ENCODE measurements around the gene ADAM22.

Gene ADAM22

DNA sequence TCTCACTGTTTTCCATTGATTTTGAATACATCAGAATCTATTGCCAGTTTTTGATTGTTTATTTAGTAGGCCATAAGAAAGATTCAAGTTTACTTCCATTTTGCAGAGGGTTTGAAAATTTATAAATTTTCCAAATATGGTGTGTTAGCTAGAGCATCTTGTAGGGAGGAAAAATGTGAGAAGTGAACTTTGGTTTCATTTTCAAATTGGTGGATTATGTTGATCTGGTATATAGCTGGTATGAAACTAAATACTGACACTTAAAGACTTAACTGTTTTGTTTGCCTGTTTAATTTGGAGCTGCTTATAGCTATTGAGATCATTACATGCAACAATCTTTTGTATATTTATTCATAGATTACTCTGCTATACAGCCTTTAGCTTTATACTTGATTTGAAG lies 108.1 kb downstream of the ADAM22 start:
- no peak overlapping the region for H3K4me3 ChIP-seq (ENCODE audit: low read length)
- 0 out of 2 replicates have a peak, but pooled peaks cover 3% of the 10 kb centered on the region for H3K4me1 ChIP-seq (ENCODE audit: low read length)
- H4K20me1 ChIP-seq (ENCODE audit: insufficient read depth, low read length) = no peaks in the 10 kb centered on the region
- H3K9me3 ChIP-seq (ENCODE audit: insufficient read depth, low read length) = no peaks in the 10 kb centered on the region
- H3K36me3 ChIP-seq (replicated peaks; ENCODE audit: low read depth, low read length) = no peaks in the 10 kb centered on the region
- no peak overlapping the region for H3K27ac ChIP-seq (ENCODE audit: low read length)
- TF ChIP-seq, protein P1, sequence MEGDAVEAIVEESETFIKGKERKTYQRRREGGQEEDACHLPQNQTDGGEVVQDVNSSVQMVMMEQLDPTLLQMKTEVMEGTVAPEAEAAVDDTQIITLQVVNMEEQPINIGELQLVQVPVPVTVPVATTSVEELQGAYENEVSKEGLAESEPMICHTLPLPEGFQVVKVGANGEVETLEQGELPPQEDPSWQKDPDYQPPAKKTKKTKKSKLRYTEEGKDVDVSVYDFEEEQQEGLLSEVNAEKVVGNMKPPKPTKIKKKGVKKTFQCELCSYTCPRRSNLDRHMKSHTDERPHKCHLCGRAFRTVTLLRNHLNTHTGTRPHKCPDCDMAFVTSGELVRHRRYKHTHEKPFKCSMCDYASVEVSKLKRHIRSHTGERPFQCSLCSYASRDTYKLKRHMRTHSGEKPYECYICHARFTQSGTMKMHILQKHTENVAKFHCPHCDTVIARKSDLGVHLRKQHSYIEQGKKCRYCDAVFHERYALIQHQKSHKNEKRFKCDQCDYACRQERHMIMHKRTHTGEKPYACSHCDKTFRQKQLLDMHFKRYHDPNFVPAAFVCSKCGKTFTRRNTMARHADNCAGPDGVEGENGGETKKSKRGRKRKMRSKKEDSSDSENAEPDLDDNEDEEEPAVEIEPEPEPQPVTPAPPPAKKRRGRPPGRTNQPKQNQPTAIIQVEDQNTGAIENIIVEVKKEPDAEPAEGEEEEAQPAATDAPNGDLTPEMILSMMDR (IDR thresholded peaks at IDR 0.05; ENCODE audit: low read depth, low read length) = no peak
- no peak for TF ChIP-seq EZH2phosphoT487 (IDR thresholded peaks at IDR 0.05; ENCODE audit: low read depth)
- H3K9ac ChIP-seq (ENCODE audit: low read length) = no peak overlapping the region
- H3K79me2 ChIP-seq (ENCODE audit: low read length) = no peaks in the 10 kb centered on the region
- no peak overlapping the region for H3K4me2 ChIP-seq (ENCODE audit: low read length)
- no peak overlapping the region for H2AFZ ChIP-seq (ENCODE audit: low read depth, low read length)
- H3K27me3 ChIP-seq (ENCODE audit: low read depth, low read length) = no peaks in the 10 kb centered on the region

DNA sequence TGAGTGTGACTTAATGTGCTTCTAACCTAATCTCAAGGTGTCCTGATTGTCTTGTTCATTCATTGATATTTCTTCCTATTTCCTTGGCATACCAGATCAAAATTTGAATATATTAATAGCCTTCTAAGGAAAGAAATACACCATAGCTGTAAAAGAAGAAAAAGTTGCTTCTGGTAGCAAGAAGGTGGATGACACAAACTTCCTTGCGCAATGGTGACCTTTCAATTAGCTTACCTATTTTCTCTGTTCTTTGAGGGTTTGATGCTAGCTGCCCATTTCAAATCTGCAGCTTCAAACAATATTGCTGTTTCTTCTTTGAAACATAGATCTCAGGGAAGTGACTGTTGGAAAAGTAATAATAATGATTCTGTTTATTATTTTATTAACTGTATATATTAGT lies 108.8 kb downstream of the ADAM22 start:
- no peaks in the 10 kb centered on the region for H4K20me1 ChIP-seq (ENCODE audit: insufficient read depth, low read length)
- H3K27me3 ChIP-seq (ENCODE audit: low read depth, low read length) = no peaks in the 10 kb centered on the region
- no peak overlapping the region for H2AFZ ChIP-seq (ENCODE audit: low read depth, low read length)
- H3K9me3 ChIP-seq (ENCODE audit: insufficient read depth, low read length) = no peaks in the 10 kb centered on the region
- H3K79me2 ChIP-seq (ENCODE audit: low read length) = no peaks in the 10 kb centered on the region
- H3K9ac ChIP-seq (ENCODE audit: low read length) = no peak overlapping the region
- H3K36me3 ChIP-seq (replicated peaks; ENCODE audit: low read depth, low read length) = no peaks in the 10 kb centered on the region
- H3K27ac ChIP-seq (ENCODE audit: low read length) = no peak overlapping the region
- H3K4me1 ChIP-seq (ENCODE audit: low read length) = 0 out of 2 replicates have a peak, but pooled peaks cover 3% of the 10 kb centered on the region
- no peak overlapping the region for H3K4me3 ChIP-seq (ENCODE audit: low read length)
- TF ChIP-seq EZH2phosphoT487 (IDR thresholded peaks at IDR 0.05; ENCODE audit: low read depth) = no peak
- TF ChIP-seq, protein P1 (IDR thresholded peaks at IDR 0.05; ENCODE audit: low read depth, low read length) = no peak
- H3K4me2 ChIP-seq (ENCODE audit: low read length) = no peak overlapping the region

DNA sequence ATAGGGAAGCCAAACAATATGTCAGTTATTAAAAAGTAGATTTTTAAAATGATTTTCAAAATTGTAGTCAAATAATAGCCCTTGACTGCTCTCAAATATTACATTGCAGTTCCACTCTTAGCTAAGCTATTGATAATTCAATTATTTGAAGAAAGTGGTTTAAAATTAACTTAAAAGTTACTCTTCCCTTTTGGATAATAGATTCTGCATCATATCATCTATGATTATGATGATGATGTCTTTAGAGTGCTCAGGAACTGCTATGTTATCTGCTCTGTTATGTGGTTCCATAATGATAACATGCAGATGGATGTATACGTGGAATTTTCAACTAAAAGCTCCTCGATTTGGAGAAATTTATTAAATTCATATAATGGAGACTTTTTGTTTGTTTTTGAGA lies 110.0 kb downstream of the ADAM22 start:
- Histone ChIP-seq H3K79me2 (ENCODE audit: low read length) (no peaks in the 10 kb centered on the region), H2AFZ (ENCODE audit: low read depth, low read length) (no peak overlapping the region), H3K9me3 (ENCODE audit: insufficient read depth, low read length) (no peaks in the 10 kb centered on the region), H3K4me3 (ENCODE audit: low read length) (no peak overlapping the region), H3K4me2 (ENCODE audit: low read length) (no peak overlapping the region), H3K27ac (ENCODE audit: low read length) (no peak overlapping the region), H3K4me1 (ENCODE audit: low read length) (0 out of 2 replicates have a peak, but pooled peaks cover 3% of the 10 kb centered on the region), H3K9ac (ENCODE audit: low read length) (no peak overlapping the region), H4K20me1 (ENCODE audit: insufficient read depth, low read length) (no peaks in the 10 kb centered on the region), H3K36me3 (replicated peaks; ENCODE audit: low read depth, low read length) (no peaks in the 10 kb centered on the region), H3K27me3 (ENCODE audit: low read depth, low read length) (no peaks in the 10 kb centered on the region)
- TF ChIP-seq, protein P1 (IDR thresholded peaks at IDR 0.05; ENCODE audit: low read depth, low read length) = no peak
- no peak for TF ChIP-seq EZH2phosphoT487 (IDR thresholded peaks at IDR 0.05; ENCODE audit: low read depth)

DNA sequence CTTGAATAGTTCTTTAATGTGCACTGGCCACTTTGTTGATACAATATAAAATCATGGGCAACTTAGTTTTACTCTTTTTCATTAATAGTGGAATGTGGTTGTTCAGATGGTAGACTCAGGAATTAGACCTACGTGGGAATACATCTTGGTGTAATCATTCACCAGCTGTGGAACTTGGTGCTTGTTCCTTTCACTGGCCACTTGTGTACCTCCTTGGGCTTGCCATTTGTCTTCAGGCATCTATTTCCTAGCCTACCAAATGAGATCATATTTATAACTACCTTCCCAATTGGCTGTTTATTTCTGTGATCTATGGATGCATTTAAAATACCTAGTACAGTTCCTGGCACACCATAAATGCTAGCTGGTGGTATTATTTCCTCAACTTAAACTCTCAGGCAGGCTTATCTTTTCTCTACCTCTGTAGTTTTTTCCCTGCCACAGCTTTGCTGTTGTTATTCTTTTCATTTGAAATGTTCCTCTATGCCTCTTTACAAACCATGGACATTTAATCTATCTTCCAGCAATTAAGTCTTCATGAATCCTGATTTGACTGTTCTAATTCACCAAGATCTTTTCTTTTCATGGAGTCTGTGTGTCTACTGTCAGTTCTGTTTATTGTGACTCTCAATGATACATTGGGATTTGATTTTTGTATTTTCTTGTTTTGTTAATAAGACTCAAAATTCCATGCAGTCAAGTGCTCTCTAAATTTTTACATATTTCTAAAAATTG lies 113.0 kb downstream of the ADAM22 start:
- Histone ChIP-seq H3K79me2 (ENCODE audit: low read length) (no peaks in the 10 kb centered on the region), H3K4me3 (ENCODE audit: low read length) (no peak overlapping the region), H3K9me3 (ENCODE audit: insufficient read depth, low read length) (no peaks in the 10 kb centered on the region), H2AFZ (ENCODE audit: low read depth, low read length) (no peak overlapping the region), H4K20me1 (ENCODE audit: insufficient read depth, low read length) (no peaks in the 10 kb centered on the region), H3K27me3 (ENCODE audit: low read depth, low read length) (no peaks in the 10 kb centered on the region), H3K4me1 (ENCODE audit: low read length) (0 out of 2 replicates have a peak, but pooled peaks cover 3% of the 10 kb centered on the region), H3K36me3 (replicated peaks; ENCODE audit: low read depth, low read length) (no peaks in the 10 kb centered on the region), H3K9ac (ENCODE audit: low read length) (no peak overlapping the region), H3K4me2 (ENCODE audit: low read length) (no peak overlapping the region), H3K27ac (ENCODE audit: low read length) (no peak overlapping the region)
- no peak for TF ChIP-seq EZH2phosphoT487 (IDR thresholded peaks at IDR 0.05; ENCODE audit: low read depth)
- TF ChIP-seq, protein P1 (IDR thresholded peaks at IDR 0.05; ENCODE audit: low read depth, low read length) = no peak

Data from OCI-LY3 (cell line).